GM23248 (cell line): ENCODE data around the gene MLST8. TPM values are rescaled to one million over a fixed set of nuclear protein-coding genes. Genes with fewer than 3 reads are reported as not detected.

Experiments
- DNase-seq: peaks from one replicate; pipeline ENCODE4 v3.0.0-alpha.2; 2015
- H2AFZ ChIP-seq: fragments of 200-600 bp; sonication (generic); 2 replicates; pipeline ENCODE4 v1.6.1; 2016; ENCODE audit warnings: antibody characterized with exemption
- H3F3A ChIP-seq: fragments of 200-600 bp; sonication (generic); 2 replicates; pipeline ENCODE4 v1.6.1; 2016; ENCODE audit warnings: mild to moderate bottlenecking, antibody characterized with exemption, mixed run types; ENCODE audit not compliant: insufficient read depth
- H3K27ac ChIP-seq: fragments of 200-600 bp; sonication (generic); 2 replicates; pipeline ENCODE4 v1.5.1; 2016; ENCODE audit warnings: mild to moderate bottlenecking
- H3K27me3 ChIP-seq: fragments of 200-600 bp; sonication (generic); replicated peaks from 2 replicates; pipeline ENCODE4 v1.6.1; 2016; ENCODE audit warnings: mild to moderate bottlenecking; ENCODE audit not compliant: insufficient read depth
- H3K36me3 ChIP-seq: fragments of 200-600 bp; sonication (generic); 2 replicates; pipeline ENCODE4 v1.6.1; 2016; ENCODE audit warnings: low read depth, mild to moderate bottlenecking
- H3K4me1 ChIP-seq: fragments of 200-600 bp; sonication (generic); 2 replicates; pipeline ENCODE4 v1.6.1; 2016; ENCODE audit warnings: mild to moderate bottlenecking; ENCODE audit not compliant: insufficient read depth
- H3K4me2 ChIP-seq: fragments of 200-600 bp; sonication (generic); one replicate; pipeline ENCODE4 v1.6.1; 2016; ENCODE audit warnings: mild to moderate bottlenecking; ENCODE audit not compliant: unreplicated experiment
- H3K4me3 ChIP-seq: fragments of 200-600 bp; sonication (generic); 2 replicates; pipeline ENCODE4 v1.5.1; 2016; ENCODE audit warnings: mild to moderate bottlenecking
- H3K79me2 ChIP-seq: fragments of 200-600 bp; sonication (generic); 2 replicates; pipeline ENCODE4 v1.6.1; 2016; ENCODE audit warnings: mild to moderate bottlenecking; ENCODE audit not compliant: insufficient read depth
- H3K9ac ChIP-seq: fragments of 200-600 bp; sonication (generic); 2 replicates; pipeline ENCODE4 v1.6.1; 2016; ENCODE audit warnings: mild to moderate bottlenecking
- H3K9me2 ChIP-seq: fragments of 200-600 bp; sonication (generic); 2 replicates; pipeline ENCODE4 v1.6.1; 2016; ENCODE audit warnings: mixed run types, mild to moderate bottlenecking, moderate library complexity; ENCODE audit not compliant: insufficient read depth
- H3K9me3 ChIP-seq: fragments of 200-600 bp; sonication (generic); one replicate; pipeline ENCODE4 v1.6.1; 2017; ENCODE audit warnings: low read depth
- H4K20me1 ChIP-seq: fragments of 200-600 bp; sonication (generic); 2 replicates; pipeline ENCODE4 v1.6.0; 2016; ENCODE audit not compliant: insufficient read depth
- EZH2 ChIP-seq: fragments of 200-600 bp; sonication (generic); IDR thresholded peaks from 2 replicates; pipeline ENCODE4 v1.6.1; 2018; ENCODE audit warnings: antibody characterized with exemption, mild to moderate bottlenecking; ENCODE audit not compliant: insufficient read depth, poor library complexity, severe bottlenecking
- EZH2phosphoT487 ChIP-seq: fragments of 200-600 bp; sonication (generic); IDR thresholded peaks from 2 replicates; pipeline ENCODE4 v1.6.1; 2018; ENCODE audit warnings: antibody characterized with exemption, moderate library complexity, mild to moderate bottlenecking, low read depth; ENCODE audit not compliant: insufficient read depth
- whole genome bisulfite sequencing, 2 experiments: methylation state at CpG; one replicate each; pipeline ENCODE4 v1.1.6; 2015 to 2017; ENCODE audit warnings: low lambda C conversion rate in 2 of 2, low coverage in 1 of 2; ENCODE audit errors: missing lambda C conversion rate in 2 of 2; 5-methylcytosine and 5-hydroxymethylcytosine counted together
- in situ Hi-C: fragments of 300-500 bp; cut with MboI; formaldehyde crosslinking; loops from 2 replicates; pipeline ENCODE4 v1.15.0; 2020
- polyA plus RNA-seq: library from polyadenylated mRNA; unstranded; fragments of >200 nt; fragmentation: Nextera tagmentation; extraction: Ambion mirVana; gene quantifications from 2 replicates; pipeline ENCODE4 v1.2.1, GENCODE V29; 2016
- total RNA-seq: library from RNA; depleted of rRNA; stranded (reverse); fragments of >200 nt; shearing (Covaris generic); gene quantifications from 2 replicates; pipeline ENCODE4 v1.2.3, GENCODE V29; 2014

Gene MLST8
- total and polyA plus RNA-seq, 2 experiments from 2014 or later, result 46.5 to 62.9 TPM

GRCh38 chr16:2242598-2242997, 37.3 kb downstream of the MLST8 start:
- no peak overlapping the region for H3K27ac ChIP-seq
- H2AFZ ChIP-seq, result no peak overlapping the region
- H3K27me3 ChIP-seq, result no peaks in the 10 kb centered on the region
- H3K79me2 ChIP-seq, result peaks cover 9% of the 10 kb centered on the region
- WGBS, 2 experiments, result 83 to 88% methylated on average over 10 to 11 of the region's 11 CpGs
- H4K20me1 ChIP-seq, result no peaks in the 10 kb centered on the region
- TF ChIP-seq EZH2, result no peak
- no peak for TF ChIP-seq EZH2phosphoT487
- peaks cover 12% of the 10 kb centered on the region; the same call in 1 of the 2 replicates for H3K36me3 ChIP-seq
- no peaks in the 10 kb centered on the region for H3K4me1 ChIP-seq
- DNase-seq, result no peak
- H3K9me2 ChIP-seq, result no peaks in the 10 kb centered on the region
- no peaks in the 10 kb centered on the region for H3F3A ChIP-seq
- in situ Hi-C loops, result no loop called here
- H3K9me3 ChIP-seq, result no peaks in the 10 kb centered on the region
- no peak overlapping the region for H3K4me2 ChIP-seq
- no peak overlapping the region for H3K9ac ChIP-seq
- H3K4me3 ChIP-seq, result no peak overlapping the region

- Histone ChIP-seq H3K27ac (no peak overlapping the region), H2AFZ (no peak overlapping the region), H3K4me1 (no peaks in the 10 kb centered on the region), H3K4me2 (no peak overlapping the region), H3K79me2 (peaks cover 14% of the 10 kb centered on the region), H4K20me1 (no peaks in the 10 kb centered on the region), H3K9ac (no peak overlapping the region), H3K36me3 (peaks cover 12% of the 10 kb centered on the region; the same call in 1 of the 2 replicates), H3K27me3 (no peaks in the 10 kb centered on the region), H3F3A (no peaks in the 10 kb centered on the region), H3K9me2 (no peaks in the 10 kb centered on the region), H3K9me3 (no peaks in the 10 kb centered on the region), H3K4me3 (no peak overlapping the region)
- in situ Hi-C loops, result no loop called here
- no peak for DNase-seq
- no peak for TF ChIP-seq EZH2
- WGBS, 2 experiments, result 99% methylated on average over 19 of the region's 19 CpGs
These were observed 37.8 kb downstream of the MLST8 start for GRCh38 chr16:2243031-2243528.

GRCh38 chr16:2243781-2244180, 38.5 kb downstream of the MLST8 start:
- Histone ChIP-seq H3K9me3 (no peaks in the 10 kb centered on the region), H3F3A (no peaks in the 10 kb centered on the region), H4K20me1 (no peaks in the 10 kb centered on the region), H3K27ac (no peak overlapping the region), H3K4me1 (no peaks in the 10 kb centered on the region), H3K36me3 (peaks cover 12% of the 10 kb centered on the region; the same call in 1 of the 2 replicates), H2AFZ (no peak overlapping the region), H3K9me2 (no peaks in the 10 kb centered on the region), H3K4me2 (no peak overlapping the region), H3K79me2 (peaks cover 21% of the 10 kb centered on the region), H3K4me3 (no peak overlapping the region), H3K9ac (no peak overlapping the region), H3K27me3 (no peaks in the 10 kb centered on the region)
- WGBS, 2 experiments, result 92 to 93% methylated on average over 8 to 11 of the region's 11 CpGs
- in situ Hi-C loops, result no loop called here
- no peak for DNase-seq
- TF ChIP-seq EZH2phosphoT487, result no peak
- TF ChIP-seq EZH2, result no peak

- H2AFZ ChIP-seq, result no peak overlapping the region
- no peaks in the 10 kb centered on the region for H4K20me1 ChIP-seq
- H3K9me2 ChIP-seq, result no peaks in the 10 kb centered on the region
- WGBS, 2 experiments, result 86 to 87% methylated on average over 13 to 17 of the region's 17 CpGs
- H3K4me2 ChIP-seq, result no peak overlapping the region
- no peaks in the 10 kb centered on the region for H3K27me3 ChIP-seq
- peaks cover 25% of the 10 kb centered on the region for H3K79me2 ChIP-seq
- H3K4me3 ChIP-seq, result no peak overlapping the region
- DNase-seq, result no peak
- H3K27ac ChIP-seq, result no peak overlapping the region
- TF ChIP-seq EZH2phosphoT487 (no peak), EZH2 (no peak)
- H3F3A ChIP-seq, result no peaks in the 10 kb centered on the region
- H3K9ac ChIP-seq, result no peak overlapping the region
- in situ Hi-C loops, result no loop called here
- peaks cover 12% of the 10 kb centered on the region; the same call in 1 of the 2 replicates for H3K36me3 ChIP-seq
- H3K4me1 ChIP-seq, result no peaks in the 10 kb centered on the region
- H3K9me3 ChIP-seq, result no peaks in the 10 kb centered on the region
These were observed 39.0 kb downstream of the MLST8 start for GRCh38 chr16:2244301-2244700.
